Smooth muscle cell (in vitro differentiated cells): ENCODE results near the gene C16orf95. TPM values are rescaled to one million over a fixed set of nuclear protein-coding genes. Genes with fewer than 3 reads are reported as not detected.

ENCODE experiments used
- DNase-seq: peaks from one replicate; lab custom pipeline; 2025; ENCODE audit not compliant: unreplicated experiment; lab: John Stamatoyannopoulos, UW
- H2AFZ ChIP-seq: fragments of 200-600 bp; sonication (generic); 2 replicates; pipeline ENCODE4 v1.6.0; 2016; ENCODE audit warnings: antibody characterized with exemption, low read depth, mild to moderate bottlenecking
- H3F3A ChIP-seq: fragments of 200-600 bp; sonication (generic); 2 replicates; pipeline ENCODE4 v1.6.0; 2017; ENCODE audit warnings: antibody characterized with exemption, low read depth
- H3K27ac ChIP-seq: fragments of 200-600 bp; sonication (generic); 2 replicates; pipeline ENCODE4 v1.5.1; 2016; ENCODE audit warnings: low read depth, mild to moderate bottlenecking
- H3K27me3 ChIP-seq: fragments of 200-600 bp; sonication (generic); 2 replicates; pipeline ENCODE4 v1.6.1; 2016; ENCODE audit warnings: low read depth, mild to moderate bottlenecking
- H3K36me3 ChIP-seq: fragments of 200-600 bp; sonication (generic); 2 replicates; pipeline ENCODE4 v1.5.1; 2016; ENCODE audit warnings: low read depth
- H3K4me1 ChIP-seq: fragments of 200-600 bp; sonication (generic); 2 replicates; pipeline ENCODE4 v1.5.1; 2016; ENCODE audit warnings: low read depth
- H3K4me2 ChIP-seq: fragments of 200-600 bp; sonication (generic); 2 replicates; pipeline ENCODE4 v1.6.0; 2016; ENCODE audit warnings: mild to moderate bottlenecking
- H3K4me3 ChIP-seq: fragments of 200-600 bp; sonication (generic); 2 replicates; pipeline ENCODE4 v1.5.1; 2016; ENCODE audit warnings: mild to moderate bottlenecking
- H3K79me2 ChIP-seq: fragments of 200-600 bp; sonication (generic); 2 replicates; pipeline ENCODE4 v1.6.0; 2016; ENCODE audit warnings: low read depth, mild to moderate bottlenecking
- H3K9ac ChIP-seq: fragments of 200-600 bp; sonication (generic); 2 replicates; pipeline ENCODE4 v1.6.0; 2016; ENCODE audit warnings: low read depth
- H3K9me3 ChIP-seq: fragments of 200-600 bp; sonication (generic); replicated peaks from 2 replicates; pipeline ENCODE4 v1.5.1; 2016; ENCODE audit warnings: low read depth
- H4K20me1 ChIP-seq: fragments of 200-600 bp; sonication (generic); 2 replicates; pipeline ENCODE4 v1.6.0; 2016; ENCODE audit warnings: low read depth
- CTCF ChIP-seq: fragments of 200-600 bp; sonication (generic); IDR thresholded peaks from 2 replicates; pipeline ENCODE4 v1.5.1; 2017; ENCODE audit warnings: borderline replicate concordance, mild to moderate bottlenecking, antibody characterized with exemption; ENCODE audit not compliant: insufficient read depth, poor library complexity, severe bottlenecking
- WGBS: methylation state at CpG from one replicate; pipeline ENCODE4 v1.1.7; 2016; ENCODE audit warnings: low lambda C conversion rate; 5-methylcytosine and 5-hydroxymethylcytosine counted together
- polyA plus RNA-seq: library from polyadenylated mRNA; unstranded; fragments of >200 nt; fragmentation: Nextera tagmentation; extraction: Ambion mirVana; gene quantifications from 2 replicates; pipeline ENCODE4 v1.2.1, GENCODE V29; 2016
- total RNA-seq: library from RNA; depleted of rRNA; stranded (reverse); fragments of >200 nt; gene quantifications from 2 replicates; pipeline ENCODE4 v1.2.3, GENCODE V29; 2014

The C16orf95 gene
- total and polyA plus RNA-seq, 2 experiments from 2014 or later = 7.7 to 8.0 TPM

DNA sequence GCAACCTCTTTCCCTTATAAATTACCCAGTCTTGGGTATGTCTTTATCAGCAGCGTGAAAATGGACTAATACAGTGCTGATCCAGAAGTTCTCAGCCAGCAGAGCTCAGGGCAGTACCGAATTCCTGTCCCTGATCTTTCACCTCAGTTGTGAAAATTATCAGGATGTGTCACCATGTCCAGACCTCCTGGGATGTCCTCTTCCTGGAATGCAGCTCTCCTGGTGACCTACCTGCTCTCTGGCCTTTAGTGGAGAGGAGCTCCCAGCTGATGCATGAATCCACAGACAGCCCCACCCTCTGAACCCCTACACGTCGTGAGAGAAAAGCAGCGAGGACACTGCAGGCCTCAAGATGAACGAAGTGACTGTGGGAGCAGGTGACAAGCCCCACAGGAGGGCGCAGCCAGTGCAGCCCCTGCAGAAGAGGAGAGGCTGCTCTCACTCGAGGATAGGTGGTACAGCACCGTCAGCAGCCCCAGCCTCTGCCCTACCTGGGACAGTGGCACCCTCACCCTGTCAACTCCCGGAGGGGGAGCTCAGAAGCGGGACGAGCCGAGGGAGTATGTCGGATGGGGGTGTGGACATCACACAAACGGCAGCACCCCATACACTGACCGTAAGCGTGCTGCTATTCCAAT, 22.0 kb upstream of the C16orf95 start:
- DNase-seq = no peak

DNA sequence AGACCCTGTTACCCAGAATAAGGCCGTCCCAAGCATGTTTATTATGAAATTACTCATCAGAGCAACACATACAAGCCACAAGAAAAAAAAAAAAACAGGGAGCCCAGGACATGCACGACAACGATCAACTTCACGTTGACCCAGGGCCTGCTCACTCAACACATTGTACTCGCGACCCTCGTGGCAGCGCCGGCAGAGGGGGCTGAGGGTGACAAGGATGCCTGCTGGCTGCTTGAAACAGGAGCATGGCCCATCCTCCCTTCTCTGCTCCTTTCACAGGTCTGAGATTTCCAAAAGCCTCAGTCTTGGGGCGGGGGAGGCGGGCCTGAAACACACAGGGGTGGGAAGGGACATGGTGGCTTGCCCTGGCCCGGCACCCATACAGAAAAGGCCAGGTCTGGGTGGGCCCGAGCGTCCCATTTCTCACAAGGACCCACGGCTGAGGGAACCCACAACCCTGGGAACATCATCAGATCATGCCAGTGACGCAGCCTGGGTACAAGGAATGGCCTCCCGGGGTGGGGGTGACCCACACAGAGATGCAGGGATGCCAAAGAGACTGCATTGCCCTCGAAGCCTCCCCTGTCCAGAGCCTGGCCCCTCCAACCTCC, 21.1 kb upstream of the C16orf95 start:
- no peaks in the 10 kb centered on the region for H3K79me2 ChIP-seq
- H4K20me1 ChIP-seq = peaks cover 38% of the 10 kb centered on the region
- no peaks in the 10 kb centered on the region for H3K4me1 ChIP-seq
- no peak for DNase-seq
- H3K36me3 ChIP-seq = no peaks in the 10 kb centered on the region
- H3K4me2 ChIP-seq = no peak overlapping the region
- no peak overlapping the region for H3K4me3 ChIP-seq
- WGBS = 85% methylated on average over 18 of the region's 18 CpGs
- H3K27me3 ChIP-seq = no peaks in the 10 kb centered on the region
- H2AFZ ChIP-seq = no peak overlapping the region
- H3K9ac ChIP-seq = no peak overlapping the region
- no peaks in the 10 kb centered on the region for H3F3A ChIP-seq
- no peaks in the 10 kb centered on the region for H3K9me3 ChIP-seq
- no peak for TF ChIP-seq CTCF
- H3K27ac ChIP-seq = no peak overlapping the region

More for the DNA sequence above, 22.0 kb upstream of the C16orf95 start:
- no peaks in the 10 kb centered on the region for H3K4me1 ChIP-seq
- no peak overlapping the region for H3K4me2 ChIP-seq
- H3K4me3 ChIP-seq = no peak overlapping the region
- no peak overlapping the region for H3K9ac ChIP-seq
- no peaks in the 10 kb centered on the region for H3K36me3 ChIP-seq
- no peaks in the 10 kb centered on the region for H3K27me3 ChIP-seq
- H3K27ac ChIP-seq = no peak overlapping the region
- TF ChIP-seq CTCF = no peak
- 97% methylated on average over 17 of the region's 17 CpGs for WGBS
- H3F3A ChIP-seq = no peaks in the 10 kb centered on the region
- H3K79me2 ChIP-seq = no peaks in the 10 kb centered on the region
- H4K20me1 ChIP-seq = peaks cover 38% of the 10 kb centered on the region
- no peaks in the 10 kb centered on the region for H3K9me3 ChIP-seq
- H2AFZ ChIP-seq = no peak overlapping the region

GRCh38 chr16:87337262-87337771, 20.1 kb upstream of the C16orf95 start:
- H3K27me3 ChIP-seq = no peaks in the 10 kb centered on the region

More at GRCh38 chr16:87337262-87337771, 20.1 kb upstream of the C16orf95 start:
- Histone ChIP-seq H3K4me2 (no peak overlapping the region), H3K27ac (no peak overlapping the region), H4K20me1 (peaks cover 38% of the 10 kb centered on the region), H3K79me2 (no peaks in the 10 kb centered on the region), H3F3A (no peaks in the 10 kb centered on the region), H3K9ac (no peak overlapping the region), H3K4me3 (no peak overlapping the region), H2AFZ (no peak overlapping the region), H3K9me3 (no peaks in the 10 kb centered on the region), H3K36me3 (no peaks in the 10 kb centered on the region), H3K4me1 (no peaks in the 10 kb centered on the region)
- WGBS = 97% methylated on average over 16 of the region's 16 CpGs
- no peak for TF ChIP-seq CTCF
- no peak for DNase-seq
